HG03097 (cell line): ENCODE measurements around the gene CAMKK1.
"Not testable (repeated sequence)": the region's sequence is repeated elsewhere in the genome, so short reads cannot be mapped to it uniquely, and the experiment has no call there.

Experiments used
- ATAC-seq: cut with Tn5 transposase; IDR thresholded peaks from one replicate; pipeline ENCODE4 v1.9.1; 2021; ENCODE audit not compliant: unreplicated experiment, low FRiP score

CAMKK1 gene

GRCh38 chr17:3880983-3881382 is 11.9 kb downstream of the CAMKK1 start:
- ATAC-seq: no peak

- ATAC-seq: no peak
Measured at GRCh38 chr17:3879591-3880417, 13.0 kb downstream of the CAMKK1 start.

GRCh38 chr17:3879186-3879585 is 13.7 kb downstream of the CAMKK1 start:
- ATAC-seq: no peak

GRCh38 chr17:3877220-3877619 is 15.6 kb downstream of the CAMKK1 start:
- ATAC-seq: no peak

- ATAC-seq: no peak
Measured at GRCh38 chr17:3875317-3875716, 17.5 kb downstream of the CAMKK1 start.

- ATAC-seq: no peak
Measured at GRCh38 chr17:3873862-3874261, 19.0 kb downstream of the CAMKK1 start.

GRCh38 chr17:3870871-3871306 is 22.0 kb downstream of the CAMKK1 start:
- no peak for ATAC-seq

- no peak for ATAC-seq
Measured at GRCh38 chr17:3867606-3868005, 25.2 kb downstream of the CAMKK1 start.

GRCh38 chr17:3867106-3867505 is 25.7 kb downstream of the CAMKK1 start:
- ATAC-seq: no peak

- ATAC-seq: no peak
Measured at GRCh38 chr17:3866276-3866675, 26.6 kb downstream of the CAMKK1 start.

- no peak for ATAC-seq
Measured at GRCh38 chr17:3865176-3865575, 27.7 kb downstream of the CAMKK1 start.

GRCh38 chr17:3864534-3864933 is 28.3 kb downstream of the CAMKK1 start:
- no peak for ATAC-seq

- ATAC-seq: no peak
Measured at GRCh38 chr17:3861761-3862681, 30.8 kb downstream of the CAMKK1 start.

- no peak for ATAC-seq
Measured at GRCh38 chr17:3860939-3861700, 31.7 kb downstream of the CAMKK1 start.

GRCh38 chr17:3859940-3860339 is 32.9 kb downstream of the CAMKK1 start:
- no peak for ATAC-seq

GRCh38 chr17:3857261-3858105 is 35.4 kb downstream of the CAMKK1 start:
- ATAC-seq: no peak

GRCh38 chr17:3854204-3854603 is 38.6 kb downstream of the CAMKK1 start:
- not testable (repeated sequence) for ATAC-seq

GRCh38 chr17:3852561-3852960 is 40.3 kb downstream of the CAMKK1 start:
- no peak for ATAC-seq

GRCh38 chr17:3851461-3852100 is 41.3 kb downstream of the CAMKK1 start:
- no peak for ATAC-seq
